ENCODE measurements around the gene MPL.
A peak's percentile ranks its signal among the peaks of the same experiment; 100 is the strongest.
"Not testable (repeated sequence)": the region's sequence is repeated elsewhere in the genome, so short reads cannot be mapped to it uniquely, and the experiment has no call there.

Gene MPL

DNA sequence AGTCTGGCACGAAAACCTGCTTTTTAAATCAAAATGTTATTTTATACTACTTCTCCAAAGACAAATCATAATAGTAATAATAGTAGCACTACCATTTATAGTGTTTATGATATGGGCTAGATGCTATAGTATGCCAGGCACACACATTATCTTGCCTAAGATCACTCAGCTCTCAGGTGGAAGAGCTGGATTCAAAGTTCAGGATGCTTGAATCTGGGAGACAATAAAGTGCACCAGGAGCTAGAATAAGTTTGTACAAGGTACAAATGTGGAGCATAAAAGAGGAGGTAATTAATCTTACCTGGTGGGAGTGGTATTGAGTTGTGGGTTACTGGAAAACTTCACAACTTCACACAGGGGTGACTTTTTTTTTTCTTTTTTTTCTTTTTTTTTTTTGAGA is 40.2 kb downstream of the MPL start:
- no peak for DNase-seq (ENCODE audit: low read depth)

DNA sequence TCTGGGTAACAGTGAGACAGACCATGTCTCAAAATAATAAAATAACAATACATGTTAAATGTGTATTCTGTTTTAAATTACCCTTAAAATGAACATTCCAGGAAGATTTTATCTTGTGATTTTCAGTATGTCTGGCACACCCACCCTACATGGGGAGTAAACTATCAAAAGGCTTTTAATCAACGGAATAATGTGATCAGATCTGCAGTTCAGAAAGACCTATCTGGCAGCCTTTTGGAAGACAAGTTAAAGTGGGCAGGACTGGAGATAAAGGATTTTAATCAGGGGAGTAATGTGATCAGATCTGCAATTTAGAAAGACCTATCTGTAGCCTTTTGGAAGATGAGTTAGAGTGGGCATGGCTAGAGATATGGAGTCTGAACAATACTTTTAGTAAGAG is 41.9 kb downstream of the MPL start:
- no peak for DNase-seq (ENCODE audit: low read depth)

DNA sequence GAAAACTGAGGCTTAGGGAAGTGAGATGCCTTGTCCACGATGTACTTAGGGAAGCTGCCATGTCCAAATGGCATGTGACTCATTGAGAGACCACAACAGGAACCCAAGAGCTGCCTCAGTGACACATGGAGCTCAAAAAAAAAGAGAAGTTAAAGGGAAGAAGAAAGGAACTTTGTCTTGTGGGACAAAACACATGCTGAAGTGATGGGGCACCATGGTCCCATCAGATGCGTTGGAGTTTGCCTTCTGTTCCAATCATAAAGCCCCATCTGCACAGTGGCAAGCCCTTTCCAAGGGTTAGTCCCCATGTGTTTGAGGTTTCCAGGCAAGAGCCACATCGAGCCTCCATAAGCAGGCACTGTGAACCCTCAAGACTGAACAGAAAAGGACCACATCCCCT is 44.0 kb downstream of the MPL start:
- DNase-seq (ENCODE audit: low read depth) = no peak

DNA sequence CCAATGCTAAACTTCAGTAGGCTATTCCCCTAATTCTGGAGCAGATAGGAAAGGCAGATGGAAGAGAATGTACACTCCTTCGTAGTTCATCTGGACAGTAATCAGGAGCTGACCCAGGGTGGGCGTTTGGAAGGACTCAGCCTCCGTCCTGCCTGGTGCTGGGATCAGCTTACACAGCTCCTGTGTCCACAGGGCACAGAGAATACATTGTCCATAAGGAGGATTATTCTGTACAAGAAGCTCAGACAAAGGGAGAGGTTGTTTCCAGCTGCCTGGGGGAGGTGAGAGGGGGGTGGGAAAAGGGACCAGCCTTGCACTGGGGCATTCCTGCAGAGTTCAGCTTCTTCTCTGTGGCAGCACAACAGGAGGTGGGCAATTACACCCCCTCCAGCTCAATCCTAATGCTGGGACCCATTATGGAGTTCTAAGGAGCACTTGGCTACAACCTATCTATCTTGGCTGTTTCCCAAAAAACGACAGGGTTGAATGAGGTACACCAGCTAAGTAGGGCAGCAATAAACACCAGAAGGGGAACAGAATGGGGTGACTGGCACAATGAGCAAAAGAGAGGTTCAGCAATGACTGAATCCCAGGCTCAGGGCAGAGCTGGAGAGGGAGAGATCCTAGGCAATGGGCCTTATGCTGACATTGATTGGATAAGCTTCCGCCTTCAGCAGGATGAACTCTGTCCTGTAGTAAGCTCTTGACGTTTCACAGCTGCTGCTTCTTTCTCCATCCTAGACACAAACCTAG is 44.6 kb downstream of the MPL start:
- DNase-seq (ENCODE audit: low read depth) = no peak

DNA sequence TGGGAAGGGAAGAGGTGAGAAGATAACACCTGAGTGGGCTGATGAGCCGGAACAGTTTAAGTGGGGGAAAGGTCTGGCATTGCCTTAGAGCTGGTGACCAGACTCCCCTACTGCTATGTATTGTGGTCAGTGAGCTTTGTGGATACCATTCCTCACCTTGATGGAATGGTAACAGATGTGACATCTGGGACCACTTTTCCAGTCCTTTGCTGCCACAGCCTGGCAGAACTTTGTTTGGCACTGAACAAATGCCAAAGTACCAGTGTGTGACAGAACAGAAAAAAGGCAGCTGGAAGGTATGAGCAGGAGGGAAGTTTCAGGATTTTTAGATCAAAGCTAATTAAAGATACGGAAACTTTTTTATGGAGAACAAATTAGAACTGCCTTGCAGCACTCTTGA is 45.8 kb downstream of the MPL start:
- no peak for DNase-seq (ENCODE audit: low read depth)

DNA sequence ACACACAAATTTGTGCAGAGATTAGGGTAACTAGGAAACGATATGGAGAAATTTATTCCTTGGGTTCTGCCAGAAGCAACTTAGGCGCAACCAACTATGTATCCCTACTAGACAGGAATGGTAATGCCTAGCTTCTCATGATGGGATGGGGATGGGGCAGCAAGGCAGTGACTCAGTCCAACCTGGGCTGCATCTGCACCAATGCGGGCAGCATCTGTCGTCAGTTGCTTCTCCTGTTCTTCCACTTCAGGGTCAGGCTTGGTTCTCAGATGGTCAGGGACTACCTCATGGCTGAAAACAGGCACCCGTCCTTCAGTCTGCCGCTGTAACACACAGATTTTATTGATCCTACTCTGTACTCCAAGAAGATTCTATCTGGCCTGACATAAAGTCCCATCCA is 49.1 kb downstream of the MPL start:
- no peak for DNase-seq (ENCODE audit: low read depth)

DNA sequence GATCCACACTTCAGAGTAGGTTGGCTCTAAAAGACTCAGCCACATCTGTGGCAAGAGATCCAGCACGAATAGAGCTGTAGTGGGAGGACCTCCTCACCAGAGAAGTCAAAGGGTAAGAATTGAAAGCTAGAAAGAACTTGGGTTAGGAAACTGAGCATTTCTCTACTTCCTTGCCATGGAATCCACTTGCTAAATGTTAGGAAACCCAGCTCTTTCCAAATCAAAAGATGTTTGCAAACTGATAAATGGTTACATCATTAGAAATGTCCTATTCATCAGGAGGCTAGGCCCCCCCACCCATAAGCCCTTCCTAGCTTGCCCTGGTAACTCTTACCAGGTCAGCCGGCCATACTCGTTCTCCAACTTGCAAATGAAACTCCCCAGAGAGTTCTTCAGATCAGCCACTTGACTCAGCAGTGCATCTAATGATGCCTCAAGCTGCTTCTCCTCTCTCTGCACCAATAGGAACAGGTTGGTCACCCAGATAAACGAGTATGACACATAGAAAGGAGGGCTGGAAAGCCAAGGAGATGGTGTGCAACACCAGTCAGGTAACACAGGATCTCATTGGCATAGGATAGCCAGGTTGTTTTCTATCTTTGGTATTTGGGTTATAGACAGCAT is 50.5 kb downstream of the MPL start:
- DNase-seq (ENCODE audit: low read depth) = no peak

DNA sequence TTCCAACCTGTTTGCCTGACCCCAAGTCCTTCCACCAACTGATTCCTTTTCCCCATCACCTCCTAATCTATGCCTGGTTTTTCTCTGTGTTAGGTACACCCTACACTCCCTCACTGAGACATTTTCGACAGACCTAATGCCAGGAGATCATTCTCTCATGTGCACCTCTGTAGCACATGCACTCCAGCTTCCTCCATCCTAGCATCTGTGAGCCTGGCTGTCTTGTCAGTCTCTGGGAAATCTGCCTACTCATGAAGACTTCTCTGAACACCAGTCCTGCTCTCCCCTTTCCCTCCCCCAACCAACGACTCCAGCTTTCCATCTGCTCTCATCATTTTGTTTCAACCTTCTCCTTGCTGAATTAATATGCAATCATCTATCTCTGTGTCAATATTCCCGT is 51.0 kb downstream of the MPL start:
- no peak for DNase-seq (ENCODE audit: low read depth)

DNA sequence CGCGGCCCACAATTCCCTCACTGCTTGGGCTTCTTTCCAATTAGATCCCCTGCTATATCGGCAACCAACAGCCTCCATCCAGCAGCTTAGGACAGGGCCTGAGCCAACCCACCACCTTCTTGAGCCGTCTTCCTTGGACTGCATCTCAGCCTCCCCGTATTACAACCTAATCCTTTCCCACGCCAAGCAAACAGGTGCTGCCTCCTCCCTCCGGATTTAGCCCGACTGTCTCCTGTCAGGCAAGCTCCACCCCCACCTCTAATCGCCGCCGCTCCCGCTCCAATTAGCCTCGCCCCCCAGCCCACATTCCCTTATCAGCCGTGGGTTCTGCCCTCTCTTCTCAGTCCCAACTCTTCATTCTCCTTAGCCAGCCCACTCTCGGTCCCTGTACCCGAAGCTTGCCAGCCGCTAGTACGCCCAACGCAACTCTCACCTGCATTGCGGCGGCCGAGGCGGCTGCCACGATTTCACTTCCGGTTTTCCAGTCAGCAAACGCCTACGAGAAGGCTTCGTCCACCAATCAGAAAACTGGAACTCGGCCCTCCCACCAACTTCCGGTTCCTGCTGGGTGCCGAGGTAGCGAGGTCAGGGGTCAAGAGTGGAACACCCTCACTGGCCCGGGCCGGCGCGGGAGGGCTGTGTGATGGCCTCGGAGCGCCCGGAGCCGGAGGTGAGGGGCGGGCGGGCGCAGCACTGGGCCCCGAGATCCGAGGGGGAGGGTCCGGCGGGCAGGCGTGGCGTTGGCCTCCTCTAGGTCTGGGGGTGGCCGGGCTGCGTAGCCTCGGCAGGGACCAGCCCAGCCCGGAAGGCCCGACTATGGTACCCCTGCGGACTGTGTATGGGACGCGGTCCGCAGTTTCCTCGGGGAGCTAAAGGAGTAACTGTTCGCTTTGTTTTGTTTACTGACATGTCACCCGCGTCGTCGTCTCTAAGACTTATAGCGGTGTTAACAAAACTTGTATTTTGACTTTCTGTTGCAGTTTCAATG is 52.0 kb downstream of the MPL start, which contains the start of the genes MED8 and SZT2:
Gene MED8 (minus strand): TSS at position 475 of the 988 bp plus-strand sequence. CDS start 36 bp downstream, at position 439.
Gene SZT2 (plus strand): TSS at position 574 of the 988 bp plus-strand sequence. CDS start 70 bp downstream, at position 644.
- DNase-seq (ENCODE audit: low read depth) = peak; percentile 86

DNA sequence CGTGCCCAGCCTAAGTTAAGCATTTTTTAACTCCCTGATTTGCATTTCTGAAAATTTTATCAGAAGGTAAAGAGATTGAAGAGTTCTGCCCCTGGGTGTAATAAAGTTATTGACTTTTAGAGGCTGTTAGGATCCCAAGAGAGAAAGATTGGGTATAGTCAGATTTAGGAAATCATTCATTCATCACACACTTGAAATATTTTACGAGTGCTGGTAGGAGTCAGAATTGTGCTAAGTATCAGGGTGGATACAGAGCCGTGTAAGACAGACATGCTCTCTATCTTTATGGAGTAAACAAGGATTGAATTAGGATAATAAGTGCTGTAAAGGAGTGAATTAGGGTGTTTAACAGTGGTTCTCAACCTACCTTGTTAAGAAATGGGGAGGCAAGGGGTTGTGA is 55.1 kb downstream of the MPL start:
- DNase-seq (ENCODE audit: low read depth) = no peak

DNA sequence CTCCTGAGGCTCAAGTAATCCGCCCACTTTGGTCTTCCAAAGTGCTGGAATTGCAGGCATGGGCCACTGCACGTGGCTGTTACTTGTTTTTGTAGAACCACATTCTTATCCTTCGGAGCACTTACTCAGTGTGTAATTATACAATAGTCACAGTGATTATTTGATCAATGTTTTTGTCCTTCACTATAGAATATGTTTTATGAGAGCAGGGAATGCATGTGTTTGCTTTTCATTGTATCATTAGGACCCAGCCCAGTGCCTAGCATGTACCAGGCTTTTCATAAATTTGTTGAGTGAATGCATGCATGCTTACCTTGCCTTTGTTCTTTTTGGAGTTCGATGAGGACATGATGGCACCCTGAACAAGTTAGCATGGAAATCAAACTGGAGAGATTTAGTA is 57.9 kb downstream of the MPL start:
- no peak for DNase-seq (ENCODE audit: low read depth)

DNA sequence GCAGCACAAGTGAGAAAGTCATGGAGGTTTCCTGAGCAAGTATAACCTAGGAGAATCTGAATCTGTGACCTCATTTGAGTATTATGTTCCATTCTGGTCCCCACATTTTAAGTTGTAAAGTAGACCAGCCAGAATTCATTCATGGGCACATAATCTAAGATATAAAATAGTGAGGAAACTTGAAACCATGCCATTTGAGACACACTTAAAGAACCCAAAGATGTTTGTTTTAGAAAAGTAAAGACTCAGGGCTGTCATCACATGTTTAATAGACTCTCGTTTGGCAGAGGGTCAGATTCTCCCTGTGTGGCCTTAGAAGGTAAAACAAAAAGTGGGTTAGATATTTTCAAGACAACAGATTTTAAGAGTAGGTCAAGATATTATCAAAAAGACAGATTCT is 58.4 kb downstream of the MPL start:
- DNase-seq (ENCODE audit: low read depth) = no peak

DNA sequence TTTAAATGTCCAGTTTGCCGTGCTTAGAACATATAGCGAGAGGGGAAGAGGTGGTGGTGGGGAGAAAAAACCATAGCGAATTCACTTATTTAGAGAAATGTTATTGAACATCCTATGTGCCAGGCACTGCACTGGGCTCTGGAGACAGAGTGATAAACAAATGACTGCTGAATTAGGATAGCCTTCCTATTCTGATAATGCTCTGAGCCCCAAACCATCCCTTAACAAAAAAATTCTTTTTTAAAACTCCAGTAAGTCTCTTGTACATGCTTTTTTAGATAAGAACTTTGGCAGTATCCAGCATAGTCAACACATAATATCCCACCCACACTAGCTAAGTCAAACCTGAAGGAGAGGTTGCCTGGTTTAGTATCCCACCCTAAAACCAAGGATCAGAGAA is 60.6 kb downstream of the MPL start:
- no peak for DNase-seq (ENCODE audit: low read depth)

DNA sequence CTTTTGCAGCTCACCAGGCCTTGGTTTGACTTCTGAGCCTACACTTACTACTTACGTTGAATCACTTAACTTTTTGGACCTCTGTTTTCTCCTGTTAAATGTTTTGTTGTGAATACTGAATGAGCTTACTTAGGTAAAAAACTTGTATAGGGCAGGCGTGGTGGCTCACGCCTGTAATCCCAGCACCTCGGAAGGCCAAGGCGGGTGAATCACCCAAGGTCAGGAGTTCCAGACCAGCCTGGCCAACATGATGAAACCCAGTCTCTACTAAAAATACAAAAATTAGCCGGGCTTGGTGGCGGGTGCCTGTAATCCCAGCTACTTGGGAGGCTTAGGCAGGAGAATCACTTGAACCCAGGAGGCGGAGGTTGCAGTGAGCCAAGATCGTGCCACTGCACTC is 62.8 kb downstream of the MPL start:
- not testable (repeated sequence) for DNase-seq (ENCODE audit: low read depth)

DNA sequence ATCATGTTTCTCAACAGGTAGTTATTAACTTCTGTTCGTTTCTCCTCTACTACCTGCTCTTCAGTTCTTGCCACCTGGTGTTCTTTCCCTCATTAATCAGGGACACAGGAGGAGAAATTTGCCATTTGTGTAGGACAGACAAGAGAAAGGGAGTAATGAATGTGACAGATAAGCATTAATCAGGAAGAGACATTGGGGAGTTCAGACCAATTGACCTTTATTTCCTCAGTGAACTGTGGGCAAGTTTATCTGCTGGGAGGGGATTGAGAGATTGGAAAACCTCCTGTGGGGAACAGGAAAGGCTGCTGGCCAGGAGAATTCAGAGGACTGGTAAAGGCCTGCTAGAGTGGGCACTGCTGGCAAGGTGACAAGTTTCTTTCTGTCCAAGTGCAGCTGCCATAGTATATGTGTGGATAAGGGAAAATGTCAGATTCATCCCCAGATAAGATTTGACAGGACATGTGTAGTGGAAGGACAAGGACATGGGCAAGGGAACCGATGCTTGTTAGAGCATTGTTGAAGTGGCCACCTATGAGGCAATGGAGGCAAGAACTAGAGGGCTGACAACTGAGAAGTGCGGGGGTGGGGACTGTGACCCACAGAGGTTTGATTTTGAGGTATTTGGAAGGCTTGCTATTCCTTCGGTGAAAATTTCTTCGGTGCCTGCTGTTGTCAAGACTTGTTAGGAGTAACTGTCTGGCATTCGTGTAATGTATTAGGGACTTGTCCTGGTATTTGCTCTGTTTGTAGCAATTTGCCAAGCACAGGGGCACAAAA is 64.7 kb downstream of the MPL start:
- no peak for DNase-seq (ENCODE audit: low read depth)
